AG09319 (cell line): Measurements from ENCODE around the gene METTL24.

Experiments used
- DNase-seq: peaks from one replicate; pipeline ENCODE4 v3.0.0-alpha.2; 2010; ENCODE audit warnings: low read depth; ENCODE audit errors: extremely low read depth
- TF ChIP-seq, protein P1 (sequence below): IDR thresholded peaks from 2 replicates; pipeline ENCODE4 v1.5.1; 2011; ENCODE audit warnings: low read depth, mild to moderate bottlenecking, inconsistent platforms, low read length, moderate library complexity

The METTL24 gene

DNA sequence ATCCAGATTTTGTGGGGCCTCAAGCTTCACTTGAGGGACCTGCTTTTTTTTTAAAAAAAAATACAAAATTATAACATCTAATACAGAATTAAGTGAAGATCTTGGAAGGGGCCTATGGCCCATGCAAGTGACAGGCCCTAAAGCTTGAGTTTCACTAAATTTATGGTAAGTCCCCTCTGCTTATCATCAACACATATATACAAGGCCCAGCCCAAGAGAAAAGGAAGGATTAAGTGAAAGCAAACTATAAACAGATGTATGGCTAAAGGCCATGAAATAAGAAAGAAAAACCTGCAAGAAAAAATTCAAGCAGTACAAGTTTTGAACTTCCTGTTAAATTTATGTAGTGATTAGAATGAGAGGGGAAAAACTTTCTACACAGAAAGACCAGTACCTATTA is 91.2 kb downstream of the METTL24 start:
- TF ChIP-seq, protein P1, sequence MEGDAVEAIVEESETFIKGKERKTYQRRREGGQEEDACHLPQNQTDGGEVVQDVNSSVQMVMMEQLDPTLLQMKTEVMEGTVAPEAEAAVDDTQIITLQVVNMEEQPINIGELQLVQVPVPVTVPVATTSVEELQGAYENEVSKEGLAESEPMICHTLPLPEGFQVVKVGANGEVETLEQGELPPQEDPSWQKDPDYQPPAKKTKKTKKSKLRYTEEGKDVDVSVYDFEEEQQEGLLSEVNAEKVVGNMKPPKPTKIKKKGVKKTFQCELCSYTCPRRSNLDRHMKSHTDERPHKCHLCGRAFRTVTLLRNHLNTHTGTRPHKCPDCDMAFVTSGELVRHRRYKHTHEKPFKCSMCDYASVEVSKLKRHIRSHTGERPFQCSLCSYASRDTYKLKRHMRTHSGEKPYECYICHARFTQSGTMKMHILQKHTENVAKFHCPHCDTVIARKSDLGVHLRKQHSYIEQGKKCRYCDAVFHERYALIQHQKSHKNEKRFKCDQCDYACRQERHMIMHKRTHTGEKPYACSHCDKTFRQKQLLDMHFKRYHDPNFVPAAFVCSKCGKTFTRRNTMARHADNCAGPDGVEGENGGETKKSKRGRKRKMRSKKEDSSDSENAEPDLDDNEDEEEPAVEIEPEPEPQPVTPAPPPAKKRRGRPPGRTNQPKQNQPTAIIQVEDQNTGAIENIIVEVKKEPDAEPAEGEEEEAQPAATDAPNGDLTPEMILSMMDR: no peak
- no peak for DNase-seq

DNA sequence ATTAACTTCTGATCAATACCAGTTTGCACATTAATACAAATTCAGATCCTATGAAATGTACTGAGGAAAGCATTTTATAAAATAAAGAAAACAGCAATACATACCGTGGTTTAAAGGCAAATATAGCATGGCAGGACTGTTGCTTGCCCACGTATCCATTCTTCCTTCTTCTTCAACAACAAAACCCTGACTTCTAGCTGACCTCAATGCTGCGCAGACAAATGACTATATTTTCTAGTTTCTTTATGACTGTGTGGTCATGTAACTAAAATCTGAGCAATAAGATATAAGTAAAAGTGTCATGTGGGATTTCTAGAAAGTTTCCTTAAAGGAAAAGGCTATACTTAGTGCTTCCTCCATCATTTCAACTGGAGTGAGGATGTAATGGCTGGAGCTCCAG is 92.9 kb downstream of the METTL24 start:
- TF ChIP-seq, protein P1: no peak
- no peak for DNase-seq

DNA sequence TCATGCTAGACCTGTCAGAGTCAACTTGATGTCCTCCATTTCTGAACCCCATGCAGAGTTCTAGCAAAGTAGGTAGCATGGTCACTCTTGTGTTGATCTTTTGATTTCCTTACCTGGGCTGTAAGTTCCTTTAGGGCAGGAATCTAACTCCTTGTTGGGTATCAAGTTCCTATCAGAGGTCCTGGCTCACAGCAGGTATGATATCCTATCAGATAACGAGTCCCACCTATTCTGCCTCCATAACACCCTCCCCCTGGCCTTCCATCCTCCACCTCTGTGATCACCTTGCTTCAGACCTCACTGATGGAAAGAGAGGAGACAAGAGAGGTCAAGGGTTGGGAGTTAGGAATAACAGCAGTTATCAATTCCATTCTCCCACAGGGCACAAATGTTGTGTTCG is 101.8 kb downstream of the METTL24 start:
- DNase-seq: no peak
- TF ChIP-seq, protein P1: no peak

DNA sequence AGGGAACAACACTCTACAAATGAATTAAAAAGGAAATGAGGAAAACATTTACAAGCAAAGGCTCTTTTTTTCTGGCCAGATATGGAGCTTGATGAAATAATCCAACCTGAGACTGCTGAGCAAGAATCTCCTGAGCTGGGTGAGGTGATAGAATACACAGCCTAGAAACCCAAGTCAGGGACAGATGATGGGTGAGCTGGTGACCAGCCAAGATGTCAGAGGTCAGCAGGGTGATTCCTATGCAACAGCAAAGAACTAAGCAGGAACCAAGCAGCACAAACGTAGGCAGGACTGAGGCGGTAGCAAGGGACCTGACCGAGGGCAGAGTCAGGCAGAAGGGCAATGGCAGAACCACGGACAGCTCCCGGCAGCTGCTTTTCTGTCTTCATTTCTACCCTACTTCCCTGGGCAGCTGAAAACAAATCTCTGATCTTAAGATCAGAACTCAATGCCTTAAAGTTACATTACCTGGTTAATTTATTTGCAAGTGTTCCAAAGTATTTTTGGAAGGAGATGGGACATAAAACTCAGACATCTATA is 102.9 kb downstream of the METTL24 start:
- DNase-seq: no peak
- TF ChIP-seq, protein P1: no peak

DNA sequence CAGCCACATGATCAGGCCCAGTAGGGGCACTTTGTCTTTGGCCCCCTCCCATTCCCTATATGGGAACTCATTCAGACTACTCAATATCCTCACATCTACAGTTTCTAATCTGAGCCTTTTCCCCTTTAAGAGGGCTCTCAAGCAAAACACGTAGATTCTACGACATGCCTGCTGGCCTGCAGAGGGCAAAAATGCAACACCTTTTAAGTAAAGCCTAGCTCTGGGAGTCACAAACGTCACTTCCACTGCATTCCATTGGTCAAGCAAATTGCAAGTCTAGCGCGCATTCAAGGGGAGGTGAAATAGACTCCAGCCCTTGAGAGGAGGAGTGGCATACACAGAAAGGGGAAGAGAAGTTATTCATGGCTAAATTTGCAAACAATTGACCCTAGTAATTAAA is 107.3 kb downstream of the METTL24 start:
- TF ChIP-seq, protein P1: no peak
- no peak for DNase-seq

DNA sequence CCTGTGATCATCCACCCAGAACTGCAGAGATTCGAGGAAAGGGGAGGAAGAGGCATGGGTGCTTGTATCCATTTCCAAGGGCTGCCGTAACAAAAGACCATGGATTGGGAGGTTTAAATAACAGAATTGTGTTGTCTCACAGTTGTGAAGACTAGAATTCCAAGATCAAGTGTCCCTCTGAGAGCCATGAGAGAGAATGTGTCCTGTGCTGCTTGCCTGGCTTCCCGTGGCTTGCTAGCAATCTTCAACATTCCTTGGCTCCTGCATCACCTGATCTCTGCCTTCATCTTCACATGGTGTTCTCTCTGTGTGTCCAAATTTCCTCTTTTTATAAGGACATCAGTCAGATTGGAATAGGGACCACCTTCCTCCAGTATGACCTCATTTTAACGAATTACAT is 108.1 kb downstream of the METTL24 start:
- TF ChIP-seq, protein P1: no peak
- no peak for DNase-seq

DNA sequence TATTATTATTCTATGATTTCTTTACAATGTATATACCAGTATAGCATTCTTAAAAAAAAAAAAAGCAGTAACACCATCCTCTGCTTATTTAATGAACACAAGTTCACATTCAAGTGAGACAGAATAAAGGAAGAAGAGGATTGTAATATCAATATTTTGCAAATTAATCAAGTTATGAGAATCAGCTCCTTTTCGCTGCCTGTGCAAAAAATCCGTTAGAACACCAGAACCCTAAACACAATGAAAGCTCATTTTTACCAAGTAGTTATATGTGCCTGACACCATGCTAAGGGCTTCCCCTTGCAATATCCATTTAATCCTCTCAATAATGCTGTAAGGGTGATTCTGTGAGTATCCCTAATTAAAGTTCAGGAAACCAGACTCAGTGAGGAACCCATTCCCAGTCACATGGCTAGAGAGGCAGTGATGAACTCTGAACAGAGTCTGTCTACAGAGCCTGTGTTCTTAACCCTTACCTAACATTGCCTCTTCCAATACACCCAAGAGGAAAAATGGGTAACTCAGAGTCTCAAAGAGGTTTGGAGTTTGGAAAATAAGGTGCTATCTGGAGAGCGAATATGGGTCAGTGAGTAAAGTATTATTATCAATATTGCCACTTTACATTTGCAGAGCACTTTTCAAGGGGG is 111.1 kb downstream of the METTL24 start:
- no peak for DNase-seq
- TF ChIP-seq, protein P1: no peak
